Tibial nerve (tissue), 4 donors: ENCODE results near the gene TACR2. TPM values are rescaled to one million over a fixed set of nuclear protein-coding genes. Genes with fewer than 3 reads are reported as not detected.
A peak's percentile ranks its signal among the peaks of the same experiment; 100 is the strongest.

Experiments
- DNase-seq, 2 donors: peaks; one replicate each; pipeline ENCODE4 v3.0.0-alpha.2; 2019; ENCODE audit warnings: low spot score in 2 of 2
- H3K27ac ChIP-seq, 4 donors: fragments of 200-600 bp; sonication (generic) in 3 of 4; one replicate each; pipeline ENCODE4 v1.5.1; 2017 to 2019; ENCODE audit warnings: mild to moderate bottlenecking in 1 of 4
- H3K27me3 ChIP-seq, 2 donors: fragments of 200-600 bp; sonication (generic) in 1 of 2; one replicate each; pipeline versions ENCODE4 v1.5.1 to v1.6.0; 2017 to 2019
- H3K36me3 ChIP-seq, 3 donors: fragments of 200-600 bp; sonication (generic); one replicate each; pipeline ENCODE4 v1.5.1; 2018 to 2019
- H3K4me1 ChIP-seq, 4 donors: fragments of 200-600 bp; sonication (generic) in 3 of 4; one replicate each; pipeline ENCODE4 v1.5.1; 2017 to 2019
- H3K4me3 ChIP-seq, 4 donors: fragments of 200-600 bp; sonication (generic) in 3 of 4; one replicate each; pipeline ENCODE4 v1.5.1; 2017 to 2019; ENCODE audit warnings: mild to moderate bottlenecking in 1 of 4, moderate library complexity in 1 of 4
- H3K9me3 ChIP-seq, 4 donors: fragments of 200-600 bp; sonication (generic) in 3 of 4; one replicate each; pipeline ENCODE4 v1.5.1; 2017 to 2019
- CTCF ChIP-seq, 5 experiments: fragments of 200-600 bp in 3 of 5; fragments of 450-650 bp in 2 of 5; sonication (generic) in 3 of 5; IDR thresholded peaks; one replicate each; pipeline ENCODE4 v1.5.1; 2016 to 2019; ENCODE audit warnings: antibody characterized with exemption in 5 of 5, mild to moderate bottlenecking in 3 of 5, moderate library complexity in 2 of 5
- EP300 ChIP-seq, 2 donors: sonication (generic); formaldehyde crosslinking; IDR thresholded peaks; one replicate each; pipeline ENCODE4 v1.6.1; 2017; ENCODE audit warnings: antibody characterized with exemption in 2 of 2, mild to moderate bottlenecking in 1 of 2
- POLR2A ChIP-seq, 2 donors: fragments of 450-650 bp; IDR thresholded peaks; one replicate each; pipeline ENCODE4 v1.6.1; 2017; ENCODE audit warnings: antibody characterized with exemption in 2 of 2, mild to moderate bottlenecking in 2 of 2, moderate library complexity in 2 of 2
- WGBS, 2 donors: methylation state at CpG; one replicate each; pipeline ENCODE4 v1.1.5; 2018; 5-methylcytosine and 5-hydroxymethylcytosine counted together
- total RNA-seq, 4 donors: library from RNA; depleted of rRNA; stranded (reverse); fragments of >200 nt; gene quantifications; one replicate each; pipeline ENCODE4 v1.1.0, GENCODE V29; 2016

The TACR2 gene
- total RNA-seq = 1 to 10 TPM in 2 of 4 donors, under 1 TPM in 2; 0.59 to 4.6 (median 1.2) TPM

DNA sequence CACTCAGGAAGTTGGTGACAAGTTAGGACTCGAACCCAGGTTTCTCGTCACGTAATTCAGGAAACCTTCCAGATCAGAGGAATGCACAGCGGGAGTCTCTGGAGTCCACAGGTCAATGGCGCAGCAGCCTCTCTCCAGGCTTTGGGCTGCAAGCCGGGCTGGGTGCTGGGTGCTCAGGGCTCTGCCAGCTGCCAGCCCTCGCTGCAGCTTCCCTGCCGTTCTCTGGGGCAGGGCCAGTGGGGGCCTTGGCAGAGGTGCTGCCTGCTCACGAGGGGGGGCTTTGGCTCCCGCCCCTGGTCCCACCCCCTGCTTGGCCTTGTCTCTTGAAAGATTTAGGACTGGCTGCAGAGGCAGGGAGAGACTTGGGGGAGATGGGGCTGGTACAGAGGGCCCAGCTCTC is at the start of gene TACR2:
TSS of gene TACR2 (minus strand) at position 224 of the 400 bp plus-strand sequence. CDS start 595 bp downstream, outside the sequence.
- 58 to 90% methylated on average over 5 to 10 of the region's 10 CpGs for WGBS, 2 donors
- Histone ChIP-seq H3K27me3 (no peaks in the 10 kb centered on the region), H3K4me1 (peaks cover 0 to 12% (median 3%) of the 10 kb centered on the region in 4 donors), H3K9me3 (no peaks in the 10 kb centered on the region), H3K36me3 (no peaks in the 10 kb centered on the region), H3K27ac (peak within 1 kb of the TSS in 3 of 4 donors; percentile 12 to 32 (median 29)), H3K4me3 (no peak within 1 kb of the TSS)
- TF ChIP-seq POLR2A (IDR thresholded peaks at IDR 0.05) (no peak), EP300 (IDR thresholded peaks at IDR 0.05) (no peak), CTCF (IDR thresholded peaks at IDR 0.05) (no peak)
- DNase-seq = no peak

DNA sequence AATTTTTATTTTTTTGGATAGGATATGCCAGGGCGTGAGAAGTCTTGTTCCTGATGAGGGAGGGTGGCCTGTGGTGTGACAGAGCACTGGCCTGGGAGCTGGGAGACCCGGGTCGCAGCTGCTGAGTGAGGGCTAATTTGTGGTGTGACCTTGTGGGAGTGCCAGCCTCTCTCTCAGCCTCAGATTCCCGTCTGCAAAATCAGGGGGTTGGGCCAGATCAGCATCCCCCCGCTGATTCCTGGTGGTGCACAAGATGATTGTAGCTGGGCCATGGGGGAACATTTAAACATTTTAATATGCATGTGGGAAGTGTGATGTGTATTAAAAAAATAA is 49.4 kb upstream of the TACR2 start:
- H3K27ac ChIP-seq = peak overlapping the region; percentile 38 to 92 (median 72)
- no peaks in the 10 kb centered on the region for H3K9me3 ChIP-seq

GRCh38 chr10:69465457-69466157 is 48.9 kb upstream of the TACR2 start:
- H3K36me3 ChIP-seq = no peaks in the 10 kb centered on the region
- no peak overlapping the region for H3K4me3 ChIP-seq
- 79 to 81% methylated on average over 8 to 9 of the region's 9 CpGs for WGBS, 2 donors
- peaks cover 0 to 87% (median 58%) of the 10 kb centered on the region in 4 donors for H3K4me1 ChIP-seq
- no peak for DNase-seq
- H3K27me3 ChIP-seq = no peaks in the 10 kb centered on the region
- H3K9me3 ChIP-seq = no peaks in the 10 kb centered on the region
- peak overlapping the region; percentile 60 to 92 (median 72) for H3K27ac ChIP-seq
- no peak for TF ChIP-seq POLR2A (IDR thresholded peaks at IDR 0.05)
- no peak for TF ChIP-seq CTCF (IDR thresholded peaks at IDR 0.05)
- no peak for TF ChIP-seq EP300 (IDR thresholded peaks at IDR 0.05)

More for the DNA sequence above, 49.4 kb upstream of the TACR2 start:
- Histone ChIP-seq H3K4me1 (peaks cover 0 to 87% (median 58%) of the 10 kb centered on the region in 4 donors), H3K27me3 (no peaks in the 10 kb centered on the region), H3K4me3 (no peak overlapping the region), H3K36me3 (no peaks in the 10 kb centered on the region)
- 20 to 30% methylated on average over 5 of the region's 5 CpGs for WGBS, 2 donors
- no peak for TF ChIP-seq EP300 (IDR thresholded peaks at IDR 0.05)
- no peak for TF ChIP-seq CTCF (IDR thresholded peaks at IDR 0.05)
- no peak for TF ChIP-seq POLR2A (IDR thresholded peaks at IDR 0.05)
- DNase-seq = no peak

DNA sequence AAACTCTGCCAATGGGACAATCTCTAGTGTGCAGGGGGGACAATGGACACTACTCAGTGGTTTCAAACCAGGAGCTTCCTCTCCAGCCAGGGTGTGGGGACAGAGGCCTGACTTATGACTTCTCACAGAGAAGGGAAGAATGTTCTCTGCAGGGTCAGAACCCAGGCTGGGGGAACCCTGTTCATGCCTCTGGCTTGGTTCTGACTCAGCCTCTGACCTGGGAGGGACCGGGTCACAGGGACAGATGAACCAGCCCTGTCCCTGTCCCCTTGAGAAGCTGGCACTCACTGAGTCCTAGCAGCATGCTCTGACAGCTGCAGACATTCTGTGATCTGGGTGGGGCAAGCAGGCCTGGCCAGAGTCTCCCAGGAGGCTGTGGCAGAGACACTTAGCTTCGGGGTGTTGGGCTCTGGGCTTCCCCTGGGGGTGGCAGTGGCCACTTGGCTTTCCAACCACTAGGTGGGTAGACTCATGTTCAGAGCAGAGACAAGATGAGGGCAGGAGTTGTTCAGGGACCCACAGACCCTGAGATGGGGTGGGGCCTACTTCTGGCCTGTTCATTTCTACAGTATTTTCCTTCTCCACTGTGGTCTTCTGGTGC is 48.2 kb upstream of the TACR2 start:
- no peaks in the 10 kb centered on the region for H3K36me3 ChIP-seq
- TF ChIP-seq CTCF (IDR thresholded peaks at IDR 0.05) (no peak), EP300 (IDR thresholded peaks at IDR 0.05) (peak in 1 of 2 donors; percentile 29)
- DNase-seq = no peak
- peak overlapping the region; percentile 60 to 92 (median 72) for H3K27ac ChIP-seq
- 40 to 50% methylated on average over 1 to 2 of the region's 2 CpGs for WGBS, 2 donors
- no peaks in the 10 kb centered on the region for H3K27me3 ChIP-seq
- H3K4me1 ChIP-seq = peaks cover 0 to 91% (median 65%) of the 10 kb centered on the region in 4 donors
- no peak overlapping the region for H3K4me3 ChIP-seq
- H3K9me3 ChIP-seq = no peaks in the 10 kb centered on the region

DNA sequence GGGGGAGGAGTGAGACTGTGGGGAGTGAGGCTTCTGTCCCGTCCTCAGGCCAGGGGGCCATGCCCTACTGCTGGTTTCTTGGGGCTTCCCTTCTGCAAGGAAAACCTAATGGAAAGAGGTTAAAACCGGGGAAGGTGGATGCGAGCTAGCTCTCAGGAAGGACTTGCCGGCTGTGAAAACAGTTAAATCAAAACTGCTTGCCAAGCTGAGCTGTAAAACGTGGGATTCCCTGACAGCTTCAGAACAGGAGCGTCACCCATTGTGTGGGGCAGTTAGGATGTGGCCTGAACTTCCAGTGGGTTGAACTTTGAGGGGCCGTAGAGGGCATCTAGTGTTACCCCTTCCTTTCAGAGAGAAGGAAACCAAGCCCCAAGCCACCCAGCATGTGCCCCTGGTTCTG is 47.7 kb upstream of the TACR2 start:
- Histone ChIP-seq H3K4me3 (no peak overlapping the region), H3K9me3 (no peaks in the 10 kb centered on the region), H3K27me3 (no peaks in the 10 kb centered on the region), H3K27ac (peak overlapping the region; percentile 60 to 92 (median 72)), H3K36me3 (no peaks in the 10 kb centered on the region), H3K4me1 (peaks cover 0 to 91% (median 69%) of the 10 kb centered on the region in 4 donors)
- 40 to 43% methylated on average over 7 of the region's 7 CpGs for WGBS, 2 donors
- no peak for DNase-seq
- TF ChIP-seq EP300 (IDR thresholded peaks at IDR 0.05) = no peak
